AG08395 (cell line): ENCODE measurements around the gene TLCD3B.

Experiments
- DNase-seq: peaks from one replicate; pipeline ENCODE4 v3.0.0; 2012; ENCODE audit warnings: mixed read lengths, low spot score

The TLCD3B gene

DNA sequence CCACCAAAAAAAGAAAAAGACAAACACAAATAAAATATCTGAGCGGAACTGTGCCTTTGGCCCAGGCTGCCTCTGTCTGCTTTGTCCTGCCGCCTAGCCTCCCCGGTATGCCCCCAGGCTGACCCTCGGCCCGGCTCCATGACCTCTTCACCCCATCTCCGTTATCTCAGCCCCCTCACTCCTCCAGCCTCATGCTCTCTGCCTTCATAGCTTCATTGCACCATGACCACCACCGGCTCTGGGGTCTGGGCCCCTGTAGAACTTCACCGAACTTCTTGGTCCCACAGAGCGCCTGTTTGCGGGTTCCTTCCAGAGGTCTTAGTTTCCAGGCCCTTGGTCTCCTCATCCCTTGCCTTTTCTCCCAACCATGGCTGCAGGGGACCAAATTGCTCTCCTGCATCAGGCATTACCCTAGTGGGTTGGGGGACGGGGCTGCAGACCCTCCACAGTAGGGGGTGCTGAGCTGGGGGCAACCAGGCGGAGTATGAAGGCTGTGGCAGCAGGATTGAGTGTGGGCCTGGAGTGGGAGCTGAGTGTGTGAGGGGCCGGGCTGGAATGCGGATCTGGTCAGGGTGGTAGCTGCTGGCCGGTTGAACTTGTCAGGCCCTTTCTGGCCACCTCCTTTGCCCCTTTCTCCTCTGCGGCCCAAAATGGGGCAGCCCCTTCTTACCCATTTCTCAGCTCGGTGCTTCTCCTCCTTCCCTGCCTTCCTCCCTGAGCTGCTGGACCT lies 42.6 kb downstream of the TLCD3B start:
- no peak for DNase-seq

DNA sequence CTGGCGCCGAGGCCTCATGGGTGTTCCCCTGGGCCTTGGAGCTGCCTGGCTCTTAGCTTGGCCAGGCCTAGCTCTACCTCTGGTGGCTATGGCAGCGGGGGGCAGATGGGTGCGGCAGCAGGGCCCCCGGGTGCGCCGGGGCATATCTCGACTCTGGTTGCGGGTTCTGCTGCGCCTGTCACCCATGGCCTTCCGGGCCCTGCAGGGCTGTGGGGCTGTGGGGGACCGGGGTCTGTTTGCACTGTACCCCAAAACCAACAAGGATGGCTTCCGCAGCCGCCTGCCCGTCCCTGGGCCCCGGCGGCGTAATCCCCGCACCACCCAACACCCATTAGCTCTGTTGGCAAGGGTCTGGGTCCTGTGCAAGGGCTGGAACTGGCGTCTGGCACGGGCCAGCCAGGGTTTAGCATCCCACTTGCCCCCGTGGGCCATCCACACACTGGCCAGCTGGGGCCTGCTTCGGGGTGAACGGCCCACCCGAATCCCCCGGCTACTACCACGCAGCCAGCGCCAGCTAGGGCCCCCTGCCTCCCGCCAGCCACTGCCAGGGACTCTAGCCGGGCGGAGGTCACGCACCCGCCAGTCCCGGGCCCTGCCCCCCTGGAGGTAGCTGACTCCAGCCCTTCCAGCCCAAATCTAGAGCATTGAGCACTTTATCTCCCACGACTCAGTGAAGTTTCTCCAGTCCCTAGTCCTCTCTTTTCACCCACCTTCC lies 43.5 kb downstream of the TLCD3B start:
- DNase-seq = no peak

DNA sequence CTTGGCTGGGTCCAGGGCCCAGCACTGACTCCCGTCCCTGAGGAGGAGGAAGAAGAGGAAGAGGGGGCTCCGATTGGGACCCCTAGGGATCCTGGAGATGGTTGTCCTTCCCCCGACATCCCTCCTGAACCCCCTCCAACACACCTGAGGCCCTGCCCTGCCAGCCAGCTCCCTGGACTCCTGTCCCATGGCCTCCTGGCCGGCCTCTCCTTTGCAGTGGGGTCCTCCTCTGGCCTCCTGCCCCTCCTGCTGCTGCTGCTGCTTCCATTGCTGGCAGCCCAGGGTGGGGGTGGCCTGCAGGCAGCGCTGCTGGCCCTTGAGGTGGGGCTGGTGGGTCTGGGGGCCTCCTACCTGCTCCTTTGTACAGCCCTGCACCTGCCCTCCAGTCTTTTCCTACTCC lies 44.1 kb downstream of the TLCD3B start:
- no peak for DNase-seq

GRCh38 chr16:29986231-29986630 lies 44.8 kb downstream of the TLCD3B start:
- DNase-seq = no peak

- DNase-seq = no peak
Measured at GRCh38 chr16:29985271-29985811, 45.7 kb downstream of the TLCD3B start.

DNA sequence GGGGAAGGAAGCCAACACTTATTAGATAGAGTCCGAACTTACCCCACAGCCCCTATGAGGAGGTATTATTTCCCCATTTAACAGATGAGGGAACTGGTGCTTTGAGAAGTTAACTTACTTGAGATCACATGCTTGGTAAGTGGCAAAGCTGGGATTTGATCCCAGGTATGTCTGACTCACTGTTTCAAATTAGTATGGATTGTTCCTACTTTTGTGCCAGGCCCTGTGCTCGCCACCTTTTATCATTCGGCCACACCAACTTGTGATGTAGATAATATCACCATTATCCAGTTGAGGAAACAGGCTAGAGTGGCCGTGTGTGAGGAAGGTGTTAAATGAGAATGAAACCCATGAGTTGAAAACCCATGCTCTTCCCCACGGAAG lies 46.3 kb downstream of the TLCD3B start:
- DNase-seq = no peak

- no peak for DNase-seq
Measured at GRCh38 chr16:29984137-29984763, 46.8 kb downstream of the TLCD3B start.

GRCh38 chr16:29983420-29984136 lies 47.5 kb downstream of the TLCD3B start:
- no peak for DNase-seq

- DNase-seq = no peak
Measured at GRCh38 chr16:29982560-29983419, 48.3 kb downstream of the TLCD3B start.

GRCh38 chr16:29978564-29979270 lies 52.4 kb downstream of the TLCD3B start:
- DNase-seq = no peak

DNA sequence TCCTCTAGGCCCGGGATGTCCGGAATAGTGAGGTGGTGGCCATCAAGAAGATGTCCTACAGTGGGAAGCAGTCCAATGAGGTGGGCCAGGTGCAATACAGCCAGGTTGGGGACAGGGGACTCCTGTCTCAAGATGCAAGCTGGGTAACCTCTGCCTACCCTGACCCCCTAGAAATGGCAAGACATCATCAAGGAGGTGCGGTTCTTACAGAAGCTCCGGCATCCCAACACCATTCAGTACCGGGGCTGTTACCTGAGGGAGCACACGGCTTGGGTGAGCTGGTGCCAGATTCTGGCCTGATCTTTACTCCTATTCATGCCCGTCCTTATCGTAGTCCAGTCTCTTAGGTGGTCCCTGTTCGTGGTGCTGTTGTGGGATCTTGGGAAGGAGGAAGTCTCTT lies 53.0 kb downstream of the TLCD3B start:
- no peak for DNase-seq

GRCh38 chr16:29977063-29977825 lies 53.8 kb downstream of the TLCD3B start:
- no peak for DNase-seq

GRCh38 chr16:29975811-29976511 lies 55.1 kb downstream of the TLCD3B start:
- DNase-seq = no peak

GRCh38 chr16:29975134-29975538 lies 55.9 kb downstream of the TLCD3B start:
- no peak for DNase-seq
